Prostate gland (tissue), 2 donors: ENCODE results near the gene PCCB. TPM values are rescaled to one million over a fixed set of nuclear protein-coding genes. Genes with fewer than 3 reads are reported as not detected.
A peak's percentile ranks its signal among the peaks of the same experiment; 100 is the strongest.

Source experiments
- DNase-seq: peaks from one replicate; pipeline ENCODE4 v3.0.0-alpha.2; 2019; ENCODE audit warnings: low spot score
- H3K27ac ChIP-seq, 2 donors: fragments of 200-600 bp; sonication (generic); 2 replicates each; pipeline ENCODE4 v1.5.1; 2017 to 2019
- H3K27me3 ChIP-seq: fragments of 200-600 bp; sonication (generic); replicated peaks from 2 replicates; pipeline ENCODE4 v1.5.1; 2019; ENCODE audit not compliant: insufficient read depth
- H3K36me3 ChIP-seq, 2 donors: fragments of 200-600 bp; sonication (generic); 1 replicate in 1 of 2; 2 replicates in 1 of 2; pipeline versions ENCODE4 v1.5.1 to v1.8.1; 2017 to 2019
- H3K4me1 ChIP-seq: fragments of 200-600 bp; sonication (generic); replicated peaks from 2 replicates; pipeline ENCODE4 v1.5.1; 2019
- H3K4me3 ChIP-seq, 2 donors: fragments of 200-600 bp; sonication (generic); 2 replicates each; pipeline ENCODE4 v1.5.1; 2017 to 2019
- H3K9me3 ChIP-seq: fragments of 200-600 bp; sonication (generic); 2 replicates; pipeline ENCODE4 v1.5.1; 2017
- CTCF ChIP-seq, 4 experiments: fragments of 200-600 bp in 2 of 4; fragments of 450-650 bp in 2 of 4; sonication (generic) in 2 of 4; IDR thresholded peaks; 1 replicate in 3 of 4; 2 replicates in 1 of 4; pipeline ENCODE4 v1.5.1; 2016 to 2019; ENCODE audit warnings: antibody characterized with exemption in 4 of 4, mild to moderate bottlenecking in 2 of 4, moderate library complexity in 2 of 4
- POLR2A ChIP-seq: fragments of 450-650 bp; IDR thresholded peaks from one replicate; pipeline ENCODE4 v1.6.1; 2016; ENCODE audit warnings: antibody characterized with exemption, mild to moderate bottlenecking
- POLR2AphosphoS5 ChIP-seq: sonication (generic); formaldehyde crosslinking; IDR thresholded peaks from one replicate; pipeline ENCODE4 v1.6.1; 2017; ENCODE audit warnings: antibody characterized with exemption
- WGBS: methylation state at CpG from one replicate; pipeline ENCODE4 v1.1.5; 2018; 5-methylcytosine and 5-hydroxymethylcytosine counted together
- intact Hi-C: fragments of 100-400 bp; cut with DNase I; formaldehyde crosslinking; loops from one replicate; pipeline ENCODE4 v1.14.2; 2022
- total RNA-seq, 2 donors: library from RNA; depleted of rRNA; stranded (reverse); fragments of >200 nt; gene quantifications; one replicate each; pipeline ENCODE4 v1.1.0, GENCODE V29; 2016

The PCCB gene
- total RNA-seq, 2 donors from 2014 or later: 60.9 to 70.3 TPM

- DNase-seq: no peak
- Histone ChIP-seq H3K27me3 (no peaks in the 10 kb centered on the region), H3K9me3 (no peaks in the 10 kb centered on the region), H3K36me3 (peaks cover 0 to 5% of the 10 kb centered on the region in 2 donors), H3K4me3 (no peak overlapping the region), H3K4me1 (no peaks in the 10 kb centered on the region), H3K27ac (no peak overlapping the region)
- TF ChIP-seq POLR2A: no peak
- no peak for TF ChIP-seq POLR2AphosphoS5
- TF ChIP-seq CTCF (IDR thresholded peaks at IDR 0.05): no peak
- 89% methylated on average over 4 of the region's 4 CpGs for WGBS
- intact Hi-C loops: no loop called here
Observed at GRCh38 chr3:136336329-136337100, 86.4 kb downstream of the PCCB start.

GRCh38 chr3:136343446-136343845 is 93.3 kb downstream of the PCCB start:
- intact Hi-C loops: loop anchor here (10.0 kb wide), 1 partner anchor 59 kb away; no protein-coding TSS in a partner anchor
- Histone ChIP-seq H3K36me3 (peaks cover 0 to 5% of the 10 kb centered on the region in 2 donors), H3K4me3 (no peak overlapping the region), H3K4me1 (no peaks in the 10 kb centered on the region), H3K9me3 (no peaks in the 10 kb centered on the region), H3K27me3 (no peaks in the 10 kb centered on the region), H3K27ac (no peak overlapping the region)
- WGBS: 29% methylated on average over 2 of the region's 2 CpGs
- no peak for DNase-seq
- TF ChIP-seq CTCF (IDR thresholded peaks at IDR 0.05): no peak
- peak; percentile 56 for TF ChIP-seq POLR2AphosphoS5

GRCh38 chr3:136343873-136344555 is 93.9 kb downstream of the PCCB start:
- TF ChIP-seq POLR2A: no peak
- no peak for TF ChIP-seq CTCF (IDR thresholded peaks at IDR 0.05)
- TF ChIP-seq POLR2AphosphoS5: peak; percentile 23
- Histone ChIP-seq H3K36me3 (peaks cover 0 to 5% of the 10 kb centered on the region in 2 donors), H3K9me3 (no peaks in the 10 kb centered on the region), H3K27me3 (no peaks in the 10 kb centered on the region), H3K4me1 (no peaks in the 10 kb centered on the region), H3K27ac (no peak overlapping the region), H3K4me3 (no peak overlapping the region)
- DNase-seq: peak; percentile 70
- intact Hi-C loops: loop anchor here (10.0 kb wide), 1 partner anchor 59 kb away; no protein-coding TSS in a partner anchor
- 44% methylated on average over 5 of the region's 5 CpGs for WGBS

DNA sequence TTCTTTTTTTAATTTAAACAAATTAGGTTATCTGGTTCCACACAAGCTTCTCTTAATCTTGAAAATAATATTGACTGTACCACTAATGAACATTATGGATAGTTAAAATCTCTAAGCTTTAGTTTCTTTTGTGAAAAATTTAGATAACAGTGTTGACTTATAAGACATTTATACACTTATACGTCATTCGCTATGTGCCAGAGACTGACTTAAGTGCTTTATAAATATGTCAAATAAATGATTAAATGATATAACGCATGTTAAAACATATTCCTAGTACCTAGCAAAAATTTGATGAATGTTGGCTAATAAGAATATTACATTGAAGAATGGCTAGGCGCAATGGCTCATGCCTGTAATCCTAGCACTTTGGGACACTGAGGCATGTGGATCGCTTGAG is 96.3 kb downstream of the PCCB start:
- no peaks in the 10 kb centered on the region for H3K9me3 ChIP-seq
- no peaks in the 10 kb centered on the region for H3K27me3 ChIP-seq
- H3K27ac ChIP-seq: no peak overlapping the region
- no peak for TF ChIP-seq CTCF (IDR thresholded peaks at IDR 0.05)
- no peak for TF ChIP-seq POLR2AphosphoS5
- TF ChIP-seq POLR2A: no peak
- intact Hi-C loops: loop anchor here (10.0 kb wide), 1 partner anchor 62 kb away; no protein-coding TSS in a partner anchor
- 72% methylated on average over 5 of the region's 5 CpGs for WGBS
- DNase-seq: no peak
- H3K4me3 ChIP-seq: no peak overlapping the region
- no peaks in the 10 kb centered on the region for H3K4me1 ChIP-seq
- H3K36me3 ChIP-seq: peaks cover 0 to 3% of the 10 kb centered on the region in 2 donors
